NCI-H1092 (cell line): Measurements from ENCODE around the gene SGCD.

Experiments
- DNase-seq: peaks from one replicate; lab custom pipeline; 2025; lab: John Stamatoyannopoulos, UW

SGCD gene

GRCh38 chr5:156361436-156362109 lies 34.6 kb downstream of the SGCD start:
- DNase-seq = no peak

GRCh38 chr5:156363861-156364260 lies 36.9 kb downstream of the SGCD start:
- DNase-seq = no peak

GRCh38 chr5:156366521-156366920 lies 39.6 kb downstream of the SGCD start:
- no peak for DNase-seq

GRCh38 chr5:156367597-156367996 lies 40.6 kb downstream of the SGCD start:
- no peak for DNase-seq

GRCh38 chr5:156375895-156376495 lies 49.0 kb downstream of the SGCD start:
- no peak for DNase-seq

GRCh38 chr5:156376751-156377150 lies 49.8 kb downstream of the SGCD start:
- DNase-seq = no peak

GRCh38 chr5:156378159-156378558 lies 51.2 kb downstream of the SGCD start:
- no peak for DNase-seq

- no peak for DNase-seq
Observed at GRCh38 chr5:156379206-156379605, 52.2 kb downstream of the SGCD start.

GRCh38 chr5:156380848-156381247 lies 53.9 kb downstream of the SGCD start:
- DNase-seq = no peak

- DNase-seq = no peak
Observed at GRCh38 chr5:156383510-156384265, 56.7 kb downstream of the SGCD start.

- DNase-seq = no peak
Observed at GRCh38 chr5:156385416-156385815, 58.5 kb downstream of the SGCD start.

- DNase-seq = no peak
Observed at GRCh38 chr5:156386976-156387375, 60.0 kb downstream of the SGCD start.

- no peak for DNase-seq
Observed at GRCh38 chr5:156387391-156387790, 60.4 kb downstream of the SGCD start.

- DNase-seq = no peak
Observed at GRCh38 chr5:156388233-156388632, 61.3 kb downstream of the SGCD start.

- no peak for DNase-seq
Observed at GRCh38 chr5:156391139-156391538, 64.2 kb downstream of the SGCD start.

GRCh38 chr5:156393980-156394379 lies 67.0 kb downstream of the SGCD start:
- no peak for DNase-seq

GRCh38 chr5:156394642-156395305 lies 67.8 kb downstream of the SGCD start:
- DNase-seq = no peak

- DNase-seq = no peak
Observed at GRCh38 chr5:156395306-156395675, 68.3 kb downstream of the SGCD start.

- no peak for DNase-seq
Observed at GRCh38 chr5:156396063-156396829, 69.3 kb downstream of the SGCD start.

GRCh38 chr5:156396830-156397081 lies 69.8 kb downstream of the SGCD start:
- DNase-seq = no peak

GRCh38 chr5:156399323-156399722 lies 72.4 kb downstream of the SGCD start:
- no peak for DNase-seq

- DNase-seq = no peak
Observed at GRCh38 chr5:156400231-156400986, 73.4 kb downstream of the SGCD start.
